ENCODE data around the gene MLLT10. TPM values are rescaled to one million over a fixed set of nuclear protein-coding genes. Genes with fewer than 3 reads are reported as not detected.
A peak's percentile ranks its signal among the peaks of the same experiment; 100 is the strongest.

The MLLT10 gene
- total and polyA plus RNA-seq, 2 of the 8 experiments (the other 6 are each of a cell fraction or from before 2014, with no cell fraction given), result 53.1 to 62.1 TPM

GRCh38 chr10:21511095-21511570, 22.9 kb upstream of the MLLT10 start:
- DNase-seq (ENCODE audit: low read depth in 1 of 2, low spot score in 2 of 2) (no peak), FAIRE-seq (no peak)
- no peak overlapping the region for H3K14ac ChIP-seq (ENCODE audit: insufficient read length)
- H3K9ac ChIP-seq (replicated peaks in 1 of 4; ENCODE audit: extremely low read depth in 1 of 4, low read depth in 3 of 4, low read length in 3 of 4), result peak overlapping the region in 2 of 4 experiments; percentile 87 to 91; a peak in 3 of 7 replicates
- CTCF ChIA-PET (ENCODE audit: partially characterized antibody), result interaction anchor here (1.4 to 4.3 kb wide), 3 partner anchors 11 to 15 kb away, joined by 3 to 36 read pairs (median 17); no protein-coding TSS in a partner anchor
- no peak overlapping the region for H4K91ac ChIP-seq (replicated peaks; ENCODE audit: insufficient read length, low read length)
- no peak overlapping the region for H3K4ac ChIP-seq (replicated peaks; ENCODE audit: insufficient read length, low read depth, low read length)
- no peak overlapping the region for H2BK120ac ChIP-seq (replicated peaks; ENCODE audit: low read depth, low read length)
- H2AK5ac ChIP-seq (ENCODE audit: low read depth, low read length), result 0 out of 2 replicates have a peak overlapping the region, but pooled peaks have one; percentile 69
- no peaks in the 10 kb centered on the region for H4K20me1 ChIP-seq (replicated peaks in 1 of 2; ENCODE audit: control insufficient read depth in 1 of 2, insufficient read depth in 2 of 2, low read length in 2 of 2)
- H2BK12ac ChIP-seq (ENCODE audit: low read depth, low read length), result peak overlapping the region; percentile 85; the same call in 1 of the 2 replicates
- H2BK5ac ChIP-seq (ENCODE audit: low read depth, low read length), result peak overlapping the region; percentile 97; the same call in 1 of the 2 replicates
- H4K5ac ChIP-seq (ENCODE audit: insufficient read length, low read depth, low read length), result peak overlapping the region; percentile 65
- H3K79me1 ChIP-seq (ENCODE audit: low read depth, low read length), result no peaks in the 10 kb centered on the region
- H3K4me1 ChIP-seq (replicated peaks in 1 of 4; ENCODE audit: control insufficient read depth in 3 of 4, insufficient read depth in 4 of 4, low read length in 3 of 4), result peaks cover 13 to 49% (median 31%) of the 10 kb centered on the region in 4 experiments; a peak in 6 of 7 replicates
- no peaks in the 10 kb centered on the region for H3K9me3 ChIP-seq (ENCODE audit: insufficient read depth in 2 of 2, low read depth in 1 of 2, low read length in 1 of 2)
- no peak overlapping the region for H2BK15ac ChIP-seq (ENCODE audit: low read length)
- H3K27ac ChIP-seq (ENCODE audit: low read depth, low read length), result peak overlapping the region; percentile 67
- peak overlapping the region in 3 of 4 experiments; percentile 52 to 69 (median 55); a peak in 6 of 8 replicates for H3K4me3 ChIP-seq (ENCODE audit: extremely low read depth in 1 of 4, insufficient read depth in 2 of 4, low read depth in 3 of 4, low read length in 4 of 4)
- no peak overlapping the region for H4K8ac ChIP-seq (ENCODE audit: extremely low read depth, insufficient read depth, low read length)
- no peak overlapping the region for H2AFZ ChIP-seq (ENCODE audit: low read length)
- H3K23ac ChIP-seq (ENCODE audit: insufficient read length), result no peak overlapping the region
- peaks cover 29% of the 10 kb centered on the region for H3K23me2 ChIP-seq (ENCODE audit: low read depth, low read length)
- H3K18ac ChIP-seq (ENCODE audit: extremely low read depth, low read length), result no peak overlapping the region
- no peak overlapping the region for H3K56ac ChIP-seq (replicated peaks; ENCODE audit: insufficient read length, low read depth, low read length)
- H2BK20ac ChIP-seq (ENCODE audit: low read length), result no peak overlapping the region
- POLR2A ChIA-PET (ENCODE audit: partially characterized antibody), result interaction anchor here (1.1 to 12.2 kb wide), 3 partner anchors 11 to 21 kb away, joined by 4 to 352 read pairs (median 148); partner anchors contain the start of gene SKIDA1
- peaks cover 0 to 47% of the 10 kb centered on the region in 2 experiments; a peak in 3 of 4 replicates for H3K79me2 ChIP-seq (ENCODE audit: control insufficient read depth in 1 of 2, insufficient read depth in 2 of 2, low read length in 2 of 2)
- 34% methylated on average over 2 of the region's 2 CpGs; no CpG with 5 or more reads in 1 of the 2 experiments for WGBS, 2 experiments (ENCODE audit: extremely low coverage in 1 of 2, insufficient coverage in 1 of 2, insufficient read length in 1 of 2, insufficient replicate concordance in 2 of 2, low coverage in 1 of 2, low lambda C conversion rate in 2 of 2, missing lambda C conversion rate in 1 of 2)
- H3K36me3 ChIP-seq (ENCODE audit: control insufficient read depth in 2 of 4, insufficient read depth in 4 of 4, low read length in 3 of 4), result no peaks in the 10 kb centered on the region
- H3K27me3 ChIP-seq (replicated peaks in 1 of 4; ENCODE audit: control insufficient read depth in 3 of 4, extremely low read depth in 1 of 4, insufficient read depth in 3 of 4, low read length in 3 of 4), result peaks cover 0 to 5% (median 3%) of the 10 kb centered on the region in 4 experiments; a peak in 3 of 7 replicates
- peak overlapping the region; percentile 82 to 100 for H3K4me2 ChIP-seq (ENCODE audit: insufficient read depth in 1 of 2, low read depth in 2 of 2, low read length in 2 of 2)
- TF ChIP-seq FOSL1 (IDR thresholded peaks at IDR 0.05; ENCODE audit: insufficient read depth, low read depth, low read length) (no peak), EP300 (IDR thresholded peaks at IDR 0.05; ENCODE audit: borderline replicate concordance in 1 of 2, low read depth in 2 of 2, low read length in 2 of 2) (no peak), SIN3A (conservative IDR thresholded peaks at IDR 0.05 in 1 of 2, IDR thresholded peaks at IDR 0.05 in 1 of 2; ENCODE audit: low read depth in 1 of 2, low read length in 2 of 2) (no peak; a peak in 1 of 4 replicates), BRCA1 (IDR thresholded peaks at IDR 0.05; ENCODE audit: low read depth, low read length) (no peak), SRF (IDR thresholded peaks at IDR 0.05; ENCODE audit: low read depth, low read length) (no peak), CREB1 (IDR thresholded peaks at IDR 0.05) (no peak)
